HFF-Myc (cell line): Measurements from ENCODE around the gene CREB3.

ENCODE experiments used
- DNase-seq: peaks from one replicate; pipeline ENCODE4 v3.0.0-alpha.2; 2011; ENCODE audit warnings: low read depth; ENCODE audit errors: extremely low read depth
- H3K4me3 ChIP-seq: replicated peaks from 2 replicates; pipeline ENCODE4 v1.5.1; 2011; ENCODE audit warnings: low read depth, mild to moderate bottlenecking, control low read depth, low read length
- CTCF ChIP-seq: IDR thresholded peaks from 2 replicates; pipeline ENCODE4 v1.5.1; 2012; ENCODE audit warnings: mild to moderate bottlenecking, low read depth, low read length, control low read depth; ENCODE audit errors: missing control alignments

Gene CREB3

GRCh38 chr9:35702696-35703095 lies 29.8 kb upstream of the CREB3 start:
- TF ChIP-seq CTCF, result no peak
- DNase-seq, result no peak
- no peak overlapping the region for H3K4me3 ChIP-seq

GRCh38 chr9:35703906-35704672 lies 28.4 kb upstream of the CREB3 start:
- H3K4me3 ChIP-seq, result no peak overlapping the region
- TF ChIP-seq CTCF, result no peak
- no peak for DNase-seq

- no peak for DNase-seq
- no peak overlapping the region for H3K4me3 ChIP-seq
- no peak for TF ChIP-seq CTCF
Observed at GRCh38 chr9:35705372-35705771, 27.1 kb upstream of the CREB3 start.

GRCh38 chr9:35705836-35706430 lies 26.5 kb upstream of the CREB3 start:
- H3K4me3 ChIP-seq, result no peak overlapping the region
- no peak for DNase-seq
- no peak for TF ChIP-seq CTCF

- no peak for TF ChIP-seq CTCF
Observed at GRCh38 chr9:35706951-35707350, 25.5 kb upstream of the CREB3 start.

GRCh38 chr9:35708146-35708545 lies 24.3 kb upstream of the CREB3 start:
- no peak overlapping the region for H3K4me3 ChIP-seq
- no peak for DNase-seq
- TF ChIP-seq CTCF, result no peak

More at GRCh38 chr9:35706951-35707350, 25.5 kb upstream of the CREB3 start:
- no peak for DNase-seq
- no peak overlapping the region for H3K4me3 ChIP-seq
